Lower leg skin (tissue), 3 donors: ENCODE measurements around the gene SLC6A12.

Experiments used
- CTCF ChIP-seq, 3 donors: fragments of 450-650 bp; IDR thresholded peaks; one replicate each; pipeline ENCODE4 v1.5.1; 2016; ENCODE audit warnings: antibody characterized with exemption in 3 of 3, mild to moderate bottlenecking in 3 of 3, moderate library complexity in 2 of 3
- POLR2A ChIP-seq, 2 donors: fragments of 450-650 bp; IDR thresholded peaks; one replicate each; pipeline ENCODE4 v1.6.1; 2016 to 2017; ENCODE audit warnings: antibody characterized with exemption in 2 of 2, mild to moderate bottlenecking in 1 of 2, moderate library complexity in 1 of 2

GRCh38 chr12:170371-171225 is 43.4 kb downstream of the SLC6A12 start:
- TF ChIP-seq CTCF (IDR thresholded peaks at IDR 0.05) (no peak), POLR2A (IDR thresholded peaks at IDR 0.05) (no peak)
